Measurements from ENCODE around the gene CNIH2.
A peak's percentile ranks its signal among the peaks of the same experiment; 100 is the strongest.

The CNIH2 gene

GRCh38 chr11:66291706-66292542 lies 13.9 kb downstream of the CNIH2 start, which contains the start of gene TMEM151A:
TMEM151A (plus strand) TSS chr11:66291894; CDS start chr11:66292014, 120 bp downstream.
- H3K4me3 ChIP-seq (ENCODE audit: low read length) = peak within 1 kb of the TSS; percentile 87
- no peak for DNase-seq (ENCODE audit: low read depth)
- no peak for TF ChIP-seq CTCF (conservative IDR thresholded peaks at IDR 0.05; ENCODE audit: low read depth, low read length)

- TF ChIP-seq CTCF (conservative IDR thresholded peaks at IDR 0.05; ENCODE audit: low read depth, low read length) = no peak
- DNase-seq (ENCODE audit: low read depth) = no peak
- peak overlapping the region; percentile 87 for H3K4me3 ChIP-seq (ENCODE audit: low read length)
Measured at GRCh38 chr11:66292543-66293332, 14.8 kb downstream of the CNIH2 start.

GRCh38 chr11:66293352-66293751 lies 15.4 kb downstream of the CNIH2 start:
- DNase-seq (ENCODE audit: low read depth) = no peak
- no peak for TF ChIP-seq CTCF (conservative IDR thresholded peaks at IDR 0.05; ENCODE audit: low read depth, low read length)
- peak overlapping the region; percentile 87 for H3K4me3 ChIP-seq (ENCODE audit: low read length)

GRCh38 chr11:66293777-66294625 lies 16.0 kb downstream of the CNIH2 start:
- H3K4me3 ChIP-seq (ENCODE audit: low read length) = peak overlapping the region; percentile 87
- DNase-seq (ENCODE audit: low read depth) = no peak
- no peak for TF ChIP-seq CTCF (conservative IDR thresholded peaks at IDR 0.05; ENCODE audit: low read depth, low read length)

GRCh38 chr11:66294626-66295620 lies 16.9 kb downstream of the CNIH2 start:
- no peak overlapping the region for H3K4me3 ChIP-seq (ENCODE audit: low read length)
- no peak for TF ChIP-seq CTCF (conservative IDR thresholded peaks at IDR 0.05; ENCODE audit: low read depth, low read length)
- no peak for DNase-seq (ENCODE audit: low read depth)

- TF ChIP-seq CTCF (conservative IDR thresholded peaks at IDR 0.05; ENCODE audit: low read depth, low read length) = no peak
Measured at GRCh38 chr11:66297610-66298009, 19.6 kb downstream of the CNIH2 start.

More at GRCh38 chr11:66297610-66298009, 19.6 kb downstream of the CNIH2 start:
- H3K4me3 ChIP-seq (ENCODE audit: low read length) = no peak overlapping the region
- no peak for DNase-seq (ENCODE audit: low read depth)
